Left renal cortex interstitium (tissue), 4 donors: Measurements from ENCODE around the gene MTMR12. TPM values are rescaled to one million over a fixed set of nuclear protein-coding genes. Genes with fewer than 3 reads are reported as not detected.
"Not testable (repeated sequence)": the region's sequence is repeated elsewhere in the genome, so short reads cannot be mapped to it uniquely, and the experiment has no call there.

ENCODE experiments used
- DNase-seq, 4 donors: peaks; one replicate each; pipeline ENCODE4 v3.0.0-alpha.2; 2013; ENCODE audit warnings: low read depth in 4 of 4, low spot score in 2 of 4, missing footprints in 1 of 4
- polyA plus RNA-seq, 4 donors: library from polyadenylated mRNA; unstranded; fragments of 120-200 nt; gene quantifications; one replicate each; pipeline ENCODE4 v1.2.1, GENCODE V29; 2013; ENCODE audit not compliant: insufficient read length in 4 of 4

Gene MTMR12
- polyA plus RNA-seq, 4 donors = 31.4 to 40.3 (median 34.8) TPM

- DNase-seq = no peak
Observed at GRCh38 chr5:32245742-32246141, 67.0 kb downstream of the MTMR12 start.

GRCh38 chr5:32244017-32244416, 68.7 kb downstream of the MTMR12 start:
- no peak for DNase-seq

- DNase-seq = no peak
Observed at GRCh38 chr5:32241034-32241783, 71.5 kb downstream of the MTMR12 start.

- no peak for DNase-seq
Observed at GRCh38 chr5:32239385-32239784, 73.4 kb downstream of the MTMR12 start.

- DNase-seq = no peak
Observed at GRCh38 chr5:32233696-32234447, 78.9 kb downstream of the MTMR12 start.

GRCh38 chr5:32233220-32233695, 79.5 kb downstream of the MTMR12 start:
- no peak for DNase-seq

- peak in 2 of 4 donors; percentile 28 to 47 for DNase-seq
Observed at GRCh38 chr5:32232441-32233219, 80.1 kb downstream of the MTMR12 start.

GRCh38 chr5:32231929-32232328, 80.8 kb downstream of the MTMR12 start:
- DNase-seq = no peak

GRCh38 chr5:32231241-32231640, 81.5 kb downstream of the MTMR12 start:
- no peak for DNase-seq

- no peak for DNase-seq
Observed at GRCh38 chr5:32230356-32231099, 82.2 kb downstream of the MTMR12 start.

- DNase-seq = no peak
Observed at GRCh38 chr5:32229586-32229985, 83.2 kb downstream of the MTMR12 start.

GRCh38 chr5:32228816-32229215, 83.9 kb downstream of the MTMR12 start:
- DNase-seq = no peak

GRCh38 chr5:32225445-32225844, 87.3 kb downstream of the MTMR12 start:
- no peak for DNase-seq

- DNase-seq = no peak
Observed at GRCh38 chr5:32223972-32224609, 88.6 kb downstream of the MTMR12 start.

- no peak for DNase-seq
Observed at GRCh38 chr5:32222723-32223470, 89.8 kb downstream of the MTMR12 start.

- DNase-seq = no peak
Observed at GRCh38 chr5:32217886-32218396, 94.8 kb downstream of the MTMR12 start.

- DNase-seq = not testable (repeated sequence)
Observed at GRCh38 chr5:32214344-32214743, 98.4 kb downstream of the MTMR12 start.

GRCh38 chr5:32210151-32210550, 102.6 kb downstream of the MTMR12 start:
- no peak for DNase-seq

- DNase-seq = not testable (repeated sequence)
Observed at GRCh38 chr5:32208837-32209236, 103.9 kb downstream of the MTMR12 start.
